ENCODE results near the gene IL16.

Gene IL16

DNA sequence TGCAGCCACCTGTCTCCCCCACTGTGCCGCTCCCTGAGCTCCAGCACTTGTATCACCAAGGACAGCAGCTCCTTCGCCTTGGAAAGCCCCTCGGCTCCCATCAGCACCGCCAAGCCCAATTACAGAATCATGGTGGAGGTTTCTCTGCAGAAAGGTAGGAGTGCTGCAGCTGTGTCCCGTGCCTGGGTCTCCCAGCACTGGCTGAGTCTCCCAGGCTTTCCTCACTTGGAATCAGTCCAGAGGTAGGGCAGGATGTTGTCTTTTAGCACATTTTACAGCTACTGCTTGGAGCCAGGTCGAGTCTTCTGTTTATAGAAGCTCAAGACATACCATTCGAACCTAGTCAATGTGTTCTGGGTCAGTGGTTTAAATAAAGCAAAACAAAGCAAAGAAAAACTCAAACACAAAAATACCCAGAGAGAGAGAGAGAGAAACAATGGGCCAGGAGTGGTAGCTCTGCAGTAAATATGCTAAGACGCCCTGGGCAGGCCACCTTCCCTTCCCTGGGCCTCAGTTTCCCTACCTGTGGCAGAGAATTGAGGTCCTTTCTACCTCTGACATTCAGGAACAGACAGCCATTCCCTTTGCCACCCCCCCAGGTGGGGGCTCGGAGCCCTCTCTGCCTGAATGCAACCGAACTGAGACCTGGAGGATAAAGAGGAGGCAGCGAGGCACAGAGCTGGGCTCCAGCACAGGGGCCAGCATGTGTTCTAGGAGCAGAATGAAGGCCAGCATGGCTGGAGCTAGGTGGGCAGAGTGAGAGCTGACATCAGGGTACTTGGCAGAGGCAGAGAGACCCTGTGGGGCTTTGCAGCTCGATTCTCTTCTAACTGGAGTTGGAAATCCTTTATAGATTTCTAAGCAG, 83.2 kb downstream of the IL16 start:
- H3K4me3 Mint-ChIP-seq: no peak overlapping the region
- H3K36me3 Mint-ChIP-seq: peaks cover 9% of the 10 kb centered on the region
- H3K27me3 Mint-ChIP-seq: no peaks in the 10 kb centered on the region
- peaks cover 72% of the 10 kb centered on the region for H3K4me1 Mint-ChIP-seq (ENCODE audit: low read depth)
- no peak overlapping the region for H3K27ac Mint-ChIP-seq
- peaks cover 6% of the 10 kb centered on the region for H3K9me3 Mint-ChIP-seq (ENCODE audit: low read depth)

- Mint-ChIP-seq H3K36me3 (peaks cover 18% of the 10 kb centered on the region), H3K9me3 (ENCODE audit: low read depth) (peaks cover 6% of the 10 kb centered on the region), H3K4me3 (no peak overlapping the region), H3K27ac (no peak overlapping the region), H3K27me3 (no peaks in the 10 kb centered on the region), H3K4me1 (ENCODE audit: low read depth) (peaks cover 73% of the 10 kb centered on the region)
Measured at GRCh38 chr15:81280696-81281455, 84.2 kb downstream of the IL16 start.

GRCh38 chr15:81281456-81281735, 84.7 kb downstream of the IL16 start:
- Mint-ChIP-seq H3K27ac (no peak overlapping the region), H3K9me3 (ENCODE audit: low read depth) (peaks cover 11% of the 10 kb centered on the region), H3K27me3 (no peaks in the 10 kb centered on the region), H3K36me3 (peaks cover 18% of the 10 kb centered on the region), H3K4me1 (ENCODE audit: low read depth) (peaks cover 73% of the 10 kb centered on the region), H3K4me3 (no peak overlapping the region)

GRCh38 chr15:81281766-81282605, 85.3 kb downstream of the IL16 start:
- Mint-ChIP-seq H3K4me1 (ENCODE audit: low read depth) (peaks cover 73% of the 10 kb centered on the region), H3K9me3 (ENCODE audit: low read depth) (peaks cover 10% of the 10 kb centered on the region), H3K36me3 (peaks cover 18% of the 10 kb centered on the region), H3K4me3 (no peak overlapping the region), H3K27ac (no peak overlapping the region), H3K27me3 (no peaks in the 10 kb centered on the region)

DNA sequence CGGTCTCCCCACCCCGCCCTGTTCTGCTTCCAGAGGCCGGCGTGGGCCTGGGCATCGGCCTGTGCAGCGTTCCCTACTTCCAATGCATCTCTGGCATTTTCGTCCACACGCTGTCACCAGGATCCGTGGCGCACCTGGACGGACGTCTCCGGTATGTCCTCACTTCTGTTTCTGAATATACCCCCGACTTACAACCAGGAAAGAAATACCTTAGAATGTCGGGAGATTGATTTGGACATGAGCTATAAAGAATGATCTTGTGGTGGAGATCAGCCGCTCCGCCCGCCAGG, 85.9 kb downstream of the IL16 start:
- Mint-ChIP-seq H3K4me3 (no peak overlapping the region), H3K9me3 (ENCODE audit: low read depth) (peaks cover 10% of the 10 kb centered on the region), H3K27me3 (no peaks in the 10 kb centered on the region), H3K4me1 (ENCODE audit: low read depth) (peaks cover 76% of the 10 kb centered on the region), H3K27ac (no peak overlapping the region), H3K36me3 (peaks cover 17% of the 10 kb centered on the region)

GRCh38 chr15:81282911-81283310, 86.2 kb downstream of the IL16 start:
- no peak overlapping the region for H3K27ac Mint-ChIP-seq
- peaks cover 78% of the 10 kb centered on the region for H3K4me1 Mint-ChIP-seq (ENCODE audit: low read depth)
- H3K36me3 Mint-ChIP-seq: peaks cover 15% of the 10 kb centered on the region
- H3K4me3 Mint-ChIP-seq: no peak overlapping the region
- no peaks in the 10 kb centered on the region for H3K27me3 Mint-ChIP-seq
- peaks cover 10% of the 10 kb centered on the region for H3K9me3 Mint-ChIP-seq (ENCODE audit: low read depth)

- Mint-ChIP-seq H3K36me3 (peaks cover 16% of the 10 kb centered on the region), H3K4me1 (ENCODE audit: low read depth) (peaks cover 83% of the 10 kb centered on the region), H3K4me3 (peak overlapping the region; percentile 66), H3K27ac (peak overlapping the region; percentile 97), H3K9me3 (ENCODE audit: low read depth) (peaks cover 14% of the 10 kb centered on the region), H3K27me3 (no peaks in the 10 kb centered on the region)
Measured at GRCh38 chr15:81284256-81285031, 87.8 kb downstream of the IL16 start.

DNA sequence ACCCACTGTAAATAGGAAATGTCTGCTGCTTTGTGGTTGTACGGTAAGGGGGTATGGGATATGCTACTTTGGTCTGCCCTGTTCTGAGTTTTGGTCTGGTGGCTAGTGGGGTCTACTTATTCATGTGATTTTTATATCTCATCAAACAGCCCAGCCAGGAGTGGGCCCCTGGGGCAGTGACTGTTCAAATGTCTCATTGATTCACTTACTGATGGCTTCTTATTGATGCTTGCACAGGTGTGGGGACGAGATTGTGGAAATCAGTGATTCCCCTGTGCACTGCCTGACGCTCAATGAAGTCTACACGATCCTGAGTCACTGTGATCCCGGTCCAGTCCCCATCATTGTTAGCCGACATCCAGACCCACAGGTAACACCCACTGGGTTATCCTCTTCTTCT, 88.8 kb downstream of the IL16 start:
- Mint-ChIP-seq H3K36me3 (peaks cover 16% of the 10 kb centered on the region), H3K4me1 (ENCODE audit: low read depth) (peaks cover 83% of the 10 kb centered on the region), H3K27ac (peak overlapping the region; percentile 97), H3K9me3 (ENCODE audit: low read depth) (peaks cover 14% of the 10 kb centered on the region), H3K4me3 (peak overlapping the region; percentile 85), H3K27me3 (no peaks in the 10 kb centered on the region)

- Mint-ChIP-seq H3K27me3 (no peaks in the 10 kb centered on the region), H3K27ac (peak overlapping the region; percentile 97), H3K4me3 (peak overlapping the region; percentile 85), H3K9me3 (ENCODE audit: low read depth) (peaks cover 14% of the 10 kb centered on the region), H3K36me3 (peaks cover 16% of the 10 kb centered on the region), H3K4me1 (ENCODE audit: low read depth) (peaks cover 81% of the 10 kb centered on the region)
Measured at GRCh38 chr15:81286621-81287121, 90.0 kb downstream of the IL16 start.

DNA sequence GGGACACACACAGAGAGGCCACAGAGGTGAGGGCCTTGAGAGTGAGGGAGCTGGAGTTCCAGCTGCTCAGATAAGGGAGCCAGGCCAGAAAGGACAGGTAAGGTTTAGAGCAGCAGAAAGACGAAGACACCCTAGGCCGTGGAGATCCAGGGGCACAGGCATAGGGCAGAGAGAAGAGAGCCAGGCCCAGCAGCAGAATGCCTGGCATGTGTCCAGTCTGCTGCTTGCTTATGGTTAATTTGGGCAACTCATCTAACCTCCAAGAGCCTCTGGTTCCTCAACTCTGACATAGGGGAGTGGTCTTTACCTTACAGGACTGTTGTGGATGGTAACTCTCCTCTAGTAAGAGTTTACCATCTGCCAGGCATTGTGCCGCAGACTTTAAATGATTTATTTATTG, 91.4 kb downstream of the IL16 start:
- peaks cover 14% of the 10 kb centered on the region for H3K9me3 Mint-ChIP-seq (ENCODE audit: low read depth)
- H3K27me3 Mint-ChIP-seq: no peaks in the 10 kb centered on the region
- H3K4me3 Mint-ChIP-seq: no peak overlapping the region
- H3K36me3 Mint-ChIP-seq: peaks cover 16% of the 10 kb centered on the region
- peaks cover 88% of the 10 kb centered on the region for H3K4me1 Mint-ChIP-seq (ENCODE audit: low read depth)
- H3K27ac Mint-ChIP-seq: peak overlapping the region; percentile 97

DNA sequence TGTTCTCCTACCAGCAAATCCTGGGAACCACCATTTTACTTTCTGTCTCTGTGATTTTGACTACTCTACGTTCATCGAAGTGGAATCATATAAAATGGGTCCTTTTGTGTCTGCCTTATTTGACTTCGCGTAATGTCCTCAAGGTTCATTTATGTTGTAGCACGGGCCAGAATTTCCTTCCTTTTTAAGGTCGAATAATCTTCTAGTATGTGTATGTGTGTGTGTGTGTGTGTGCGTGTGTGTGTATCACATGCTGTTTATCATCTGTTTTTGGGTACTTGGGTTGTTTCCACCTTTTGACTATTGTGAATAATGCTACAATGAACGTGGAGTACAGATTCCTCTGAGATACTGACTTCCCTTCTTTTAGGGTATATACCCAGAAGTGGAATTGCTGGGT, 91.9 kb downstream of the IL16 start:
- Mint-ChIP-seq H3K27ac (peak overlapping the region; percentile 97), H3K27me3 (no peaks in the 10 kb centered on the region), H3K9me3 (ENCODE audit: low read depth) (peaks cover 14% of the 10 kb centered on the region), H3K36me3 (peaks cover 16% of the 10 kb centered on the region), H3K4me3 (peak overlapping the region; percentile 42), H3K4me1 (ENCODE audit: low read depth) (peaks cover 93% of the 10 kb centered on the region)

- H3K4me3 Mint-ChIP-seq: peak overlapping the region; percentile 27
- H3K27ac Mint-ChIP-seq: peak overlapping the region; percentile 80
- H3K4me1 Mint-ChIP-seq (ENCODE audit: low read depth): peaks cover 98% of the 10 kb centered on the region
- peaks cover 16% of the 10 kb centered on the region for H3K36me3 Mint-ChIP-seq
- no peaks in the 10 kb centered on the region for H3K27me3 Mint-ChIP-seq
- peaks cover 14% of the 10 kb centered on the region for H3K9me3 Mint-ChIP-seq (ENCODE audit: low read depth)
Measured at GRCh38 chr15:81289910-81290309, 93.2 kb downstream of the IL16 start.

DNA sequence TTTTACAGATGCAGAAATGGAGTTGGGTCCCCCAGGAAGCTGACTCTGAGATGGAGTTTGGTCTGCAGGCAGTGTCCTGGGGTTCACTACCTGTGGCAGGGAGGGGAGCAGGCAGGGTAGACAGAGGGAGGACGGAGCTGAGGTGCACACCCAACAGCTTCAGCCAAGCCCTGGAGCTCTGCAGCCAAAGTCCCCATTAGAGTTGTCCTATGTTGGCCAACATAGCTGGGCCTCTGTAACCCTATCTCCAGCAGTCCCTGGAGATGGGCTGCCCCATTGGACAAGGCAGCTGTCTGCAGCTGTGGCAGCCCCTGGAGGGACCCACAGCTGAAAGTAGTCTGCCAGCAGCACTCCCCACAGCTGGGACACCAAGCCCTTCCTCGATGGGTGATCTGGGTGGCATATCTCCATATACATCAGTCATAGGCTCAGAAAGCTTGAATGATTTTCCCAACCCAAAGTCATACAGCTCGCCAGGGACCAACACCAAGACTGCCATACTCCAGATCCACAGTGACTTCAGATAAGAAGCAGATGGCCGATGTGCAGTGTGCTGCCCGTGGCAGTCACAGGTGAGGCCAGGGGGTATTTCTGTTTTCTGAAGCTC, 95.3 kb downstream of the IL16 start:
- peak overlapping the region; percentile 98 for H3K27ac Mint-ChIP-seq
- peaks cover 5% of the 10 kb centered on the region for H3K36me3 Mint-ChIP-seq
- H3K9me3 Mint-ChIP-seq (ENCODE audit: low read depth): peaks cover 5% of the 10 kb centered on the region
- H3K27me3 Mint-ChIP-seq: no peaks in the 10 kb centered on the region
- H3K4me3 Mint-ChIP-seq: peak overlapping the region; percentile 98
- peaks cover 98% of the 10 kb centered on the region for H3K4me1 Mint-ChIP-seq (ENCODE audit: low read depth)

DNA sequence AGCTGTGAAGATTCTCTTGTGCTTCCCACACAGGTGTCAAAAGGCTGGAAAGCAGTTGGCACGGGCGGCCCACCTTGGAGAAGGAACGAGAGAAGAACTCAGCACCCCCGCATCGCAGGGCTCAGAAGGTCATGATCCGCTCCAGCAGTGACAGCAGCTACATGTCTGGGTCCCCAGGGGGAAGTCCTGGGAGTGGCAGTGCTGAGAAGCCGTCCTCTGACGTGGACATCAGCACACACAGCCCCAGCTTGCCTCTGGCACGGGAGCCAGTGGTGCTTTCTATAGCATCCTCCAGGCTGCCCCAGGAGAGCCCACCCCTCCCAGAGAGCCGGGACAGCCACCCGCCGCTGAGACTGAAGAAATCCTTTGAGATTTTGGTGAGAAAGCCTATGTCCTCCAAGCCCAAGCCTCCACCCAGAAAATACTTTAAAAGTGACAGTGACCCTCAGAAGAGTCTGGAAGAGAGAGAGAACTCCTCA, 95.9 kb downstream of the IL16 start:
- Mint-ChIP-seq H3K27me3 (no peaks in the 10 kb centered on the region), H3K4me3 (peak overlapping the region; percentile 98), H3K27ac (peak overlapping the region; percentile 98), H3K9me3 (ENCODE audit: low read depth) (peaks cover 4% of the 10 kb centered on the region), H3K36me3 (peaks cover 4% of the 10 kb centered on the region), H3K4me1 (ENCODE audit: low read depth) (peaks cover 96% of the 10 kb centered on the region)
